K562 (cell line): ENCODE results near the gene SGSH. TPM values are rescaled to one million over a fixed set of nuclear protein-coding genes. Genes with fewer than 3 reads are reported as not detected.

Source experiments
- ATAC-seq: fragments of 200-7000 bp; cut with Tn5 transposase; 3 replicates; pipeline ENCODE4 v1.9.1; 2020; ENCODE audit warnings: moderate library complexity
- BruUV-seq: library from RNA; stranded (reverse); fragments of 400-500 nt; replicated peaks from 2 replicates; lab custom pipeline; 2021; lab: Mats Ljungman, UMichigan
- CTCF ChIA-PET: fragments of 300-600 bp; formaldehyde crosslinking; extraction: SDS; loops from one replicate; lab custom pipeline; 2021; ENCODE audit warnings: low intra/inter-chr PET ratio; lab: Yijun Ruan, JAX
- POLR2A ChIA-PET: fragments of 300-600, 350-650 bp; sonication (Branson Sonifier 250); formaldehyde crosslinking; extraction: SDS; loops from one replicate; lab custom pipeline; 2021; ENCODE audit warnings: antibody characterized with exemption, inconsistent platforms; lab: Yijun Ruan, JAX
- DNase-seq, 4 experiments: peaks; one replicate each; pipeline versions ENCODE4 v3.0.0 to v3.0.0-alpha.2; 2011 to 2018; ENCODE audit warnings: low spot score in 3 of 4, mixed read lengths in 3 of 4; ENCODE audit errors: extremely low read depth in 1 of 4
- FAIRE-seq: peaks from 2 replicates; lab custom pipeline; 2011; peaks lifted over from hg19 to GRCh38; lab: Jason Lieb, UNC
- H2AFZ ChIP-seq: 2 replicates; pipeline ENCODE4 v1.6.0; 2011; ENCODE audit warnings: low read depth, low read length, control low read depth, inconsistent platforms
- H3K27ac ChIP-seq: fragments of 200-600 bp; 3 replicates; pipeline ENCODE4 v1.8.0; 2011; ENCODE audit warnings: low read depth, mild to moderate bottlenecking, control low read depth, inconsistent platforms, low read length, moderate library complexity, mixed read lengths; ENCODE audit errors: extremely low read depth
- H3K27me3 ChIP-seq, 2 experiments: fragments of 300-600 bp in 1 of 2; 2 replicates in 1 of 2; 3 replicates in 1 of 2; pipeline versions ENCODE4 v1.6.0 to v1.8.0; 2011; ENCODE audit warnings: inconsistent platforms in 2 of 2, low read length in 2 of 2, mild to moderate bottlenecking in 1 of 2, mixed read lengths in 1 of 2, moderate library complexity in 1 of 2; ENCODE audit not compliant: control insufficient read depth in 2 of 2, insufficient read depth in 2 of 2
- H3K36me3 ChIP-seq: fragments of 300-600 bp; 3 replicates; pipeline ENCODE4 v1.8.0; 2011; ENCODE audit warnings: mild to moderate bottlenecking, low read length, inconsistent platforms; ENCODE audit not compliant: control insufficient read depth, insufficient read depth
- H3K4me1 ChIP-seq, 2 experiments: fragments of 200-600 bp in 1 of 2; replicated peaks in 1 of 2; 2 replicates in 1 of 2; 3 replicates in 1 of 2; pipeline versions ENCODE4 v1.5.1 to v1.8.0; 2011; ENCODE audit warnings: inconsistent platforms in 2 of 2, low read length in 2 of 2, mild to moderate bottlenecking in 1 of 2, mixed read lengths in 1 of 2, moderate library complexity in 1 of 2; ENCODE audit not compliant: control insufficient read depth in 2 of 2, insufficient read depth in 2 of 2
- H3K4me2 ChIP-seq: 2 replicates; pipeline ENCODE4 v1.6.1; 2011; ENCODE audit warnings: low read length, control low read depth, inconsistent platforms, mixed read lengths; ENCODE audit not compliant: insufficient read depth
- H3K4me3 ChIP-seq: fragments of 200-600 bp; sonication (generic), shearing (Covaris generic); 2 replicates; pipeline ENCODE4 v1.5.1; 2016; ENCODE audit warnings: control low read depth, inconsistent platforms
- H3K79me2 ChIP-seq: fragments of 200-600 bp; 3 replicates; pipeline ENCODE4 v1.8.0; 2011; ENCODE audit warnings: low read length, inconsistent platforms; ENCODE audit not compliant: control insufficient read depth, insufficient read depth
- H3K9ac ChIP-seq, 2 experiments: 2 replicates each; pipeline versions ENCODE4 v1.6.0 to v1.6.1; 2011; ENCODE audit warnings: low read depth in 2 of 2, low read length in 2 of 2, control low read depth in 1 of 2, inconsistent platforms in 1 of 2, mild to moderate bottlenecking in 1 of 2, mixed read lengths in 1 of 2; ENCODE audit not compliant: insufficient read depth in 1 of 2
- H3K9me1 ChIP-seq: one replicate; pipeline ENCODE4 v1.6.0; 2011; ENCODE audit warnings: inconsistent platforms, mild to moderate bottlenecking, low read length, moderate library complexity; ENCODE audit not compliant: control insufficient read depth, insufficient read depth
- H3K9me3 ChIP-seq: replicated peaks from 2 replicates; pipeline ENCODE4 v1.5.1; 2011; ENCODE audit warnings: low read depth, low read length, inconsistent platforms; ENCODE audit not compliant: control insufficient read depth, insufficient read depth
- H4K20me1 ChIP-seq: replicated peaks from 2 replicates; pipeline ENCODE4 v1.6.1; 2011; ENCODE audit warnings: low read length, inconsistent platforms, mixed read lengths; ENCODE audit not compliant: control insufficient read depth, insufficient read depth
- KLF1 ChIP-seq: fragments of 450-650 bp; IDR thresholded peaks from 2 replicates; pipeline ENCODE4 v1.6.1; 2016; ENCODE audit warnings: missing genetic modification characterization, missing compliant biosample characterization
- NFRKB ChIP-seq: fragments of 450-650 bp; IDR thresholded peaks from 2 replicates; pipeline ENCODE4 v1.6.1; 2016; ENCODE audit warnings: low read depth
- RBFOX2 ChIP-seq: fragments of 200-400 bp; formaldehyde crosslinking; IDR thresholded peaks from 2 replicates; pipeline ENCODE4 v1.6.1; 2017; ENCODE audit warnings: low read depth, mild to moderate bottlenecking, low read length, moderate library complexity
- ZEB2 ChIP-seq: fragments of 450-650 bp; IDR thresholded peaks from 2 replicates; pipeline ENCODE4 v1.6.1; 2016
- WGBS: fragments of 100-300 bp; shearing (Covaris generic); methylation state at CpG from one replicate; pipeline ENCODE4 v1.1.6; 2016; ENCODE audit warnings: low coverage, mixed read lengths; ENCODE audit not compliant: insufficient coverage; ENCODE audit errors: missing lambda C conversion rate; 5-methylcytosine and 5-hydroxymethylcytosine counted together
- in situ Hi-C: fragments of 300-500 bp; cut with MboI; formaldehyde crosslinking; loops from 4 replicates; pipeline ENCODE4 v1.15.0; 2018; ENCODE audit warnings: inconsistent platforms, mixed read lengths
- intact Hi-C: fragments of 100-400 bp; cut with micrococcal nuclease; formaldehyde crosslinking; loops from 2 replicates; pipeline ENCODE4 v1.14.2; 2022
- polyA plus RNA-seq, 8 experiments: library from polyadenylated mRNA; depleted of rRNA in 4 of 8; stranded (reverse) in 5 of 8; unstranded in 3 of 8; fragments of >200 nt; fragmentation: Nextera tagmentation in 2 of 8; fragmentation: Illumina TruSeq in 1 of 8; extraction: Ambion mirVana in 2 of 8; extraction: Trizol in 1 of 8; gene quantifications; 2 replicates each; pipeline versions ENCODE4 v1.2.1 to v1.2.3, GENCODE V29; 2011 to 2014; ENCODE audit warnings: inconsistent platforms in 1 of 8, missing spikeins in 1 of 8
- total RNA-seq, 7 experiments: library from RNA; depleted of rRNA in 6 of 7; stranded (reverse); fragments of >200 nt in 6 of 7; fragmentation: Illumina TruSeq in 2 of 7; extraction: Trizol in 2 of 7; gene quantifications; 2 replicates each; pipeline versions ENCODE4 v1.2.1 to v1.2.3, GENCODE V29; 2011 to 2021; ENCODE audit warnings: low replicate concordance in 1 of 7
- TF ChIP-seq, protein P1 (sequence below), 3 experiments: fragments of 200-800 bp in 1 of 3; sonication (Bioruptor generic) in 1 of 3; sonication (generic) in 1 of 3; formaldehyde crosslinking in 1 of 3; IDR thresholded peaks; 2 replicates each; pipeline versions ENCODE4 v1.6.1 to v1.8.0; 2016 to 2022; ENCODE audit warnings: mild to moderate bottlenecking in 2 of 3, missing compliant biosample characterization in 2 of 3, missing genetic modification characterization in 2 of 3, missing genetic modification reagents in 1 of 3

Gene SGSH
- total and polyA plus RNA-seq, 9 of the 15 experiments (the other 6 are each of a cell fraction or from before 2014, with no cell fraction given): 0.25 to 15.7 (median 4.9) TPM

DNA sequence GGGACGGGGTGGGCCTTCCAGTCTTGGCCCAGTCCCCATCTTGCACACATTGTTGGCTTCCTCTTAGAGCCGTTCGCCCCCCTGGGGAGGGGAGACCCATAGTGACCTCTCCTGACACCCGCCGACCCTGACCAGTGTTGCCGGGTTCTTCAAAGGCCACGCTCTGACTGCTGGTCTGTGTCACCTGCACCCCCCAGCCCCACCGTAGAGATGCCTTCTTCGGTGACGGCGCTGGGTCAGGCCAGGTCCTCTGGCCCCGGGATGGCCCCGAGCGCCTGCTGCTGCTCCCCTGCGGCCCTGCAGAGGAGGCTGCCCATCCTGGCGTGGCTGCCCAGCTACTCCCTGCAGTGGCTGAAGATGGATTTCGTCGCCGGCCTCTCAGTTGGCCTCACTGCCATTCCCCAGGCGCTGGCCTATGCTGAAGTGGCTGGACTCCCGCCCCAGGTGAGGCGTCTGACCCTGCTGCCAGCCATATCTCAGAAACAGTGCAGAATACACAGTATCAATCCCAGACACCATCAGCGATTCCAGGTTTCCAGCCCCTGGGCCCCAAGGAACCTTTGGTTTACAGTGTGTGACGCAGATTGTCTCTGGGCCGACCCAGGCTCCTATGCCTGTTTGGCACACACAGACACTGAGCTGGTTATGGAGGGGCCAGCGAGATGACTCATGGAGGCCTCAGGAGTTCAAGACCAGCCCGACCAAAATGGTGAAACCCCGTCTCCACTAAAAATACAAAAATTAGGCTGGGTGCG lies 1.4 kb upstream of the SGSH start:
- FAIRE-seq: no peak

DNA sequence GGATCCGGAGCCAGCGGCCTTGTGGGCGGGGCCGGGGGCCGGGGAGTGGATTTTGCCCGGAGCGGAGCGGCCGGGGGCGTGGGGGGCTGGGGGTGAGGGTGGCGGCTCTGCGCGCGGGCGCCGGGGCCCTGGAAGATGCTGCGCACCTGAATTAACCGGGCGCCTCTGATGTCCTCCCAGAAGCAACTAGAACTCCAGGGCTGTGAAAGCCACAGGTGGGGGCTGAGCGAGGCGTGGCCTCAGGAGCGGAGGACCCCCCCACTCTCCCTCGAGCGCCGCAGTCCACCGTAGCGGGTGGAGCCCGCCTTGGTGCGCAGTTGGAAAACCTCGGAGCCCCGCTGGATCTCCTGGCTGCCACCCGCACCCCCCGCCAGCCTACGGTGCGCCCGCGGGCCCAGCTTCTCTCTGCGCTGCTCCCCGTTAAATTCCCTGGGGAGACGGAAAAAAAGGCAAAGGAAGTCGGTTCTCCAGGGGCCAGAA lies 643 bp upstream of the SGSH start:
- FAIRE-seq (no peak), DNase-seq (peak in 1 of 4 experiments; percentile 20), ATAC-seq (peak; percentile 6)
- WGBS: 64% methylated on average over 15 of the region's 41 CpGs
- in situ Hi-C loops (no loop called here), intact Hi-C loops (no loop called here)
- TF ChIP-seq KLF1 (tag): no peak
- TF ChIP-seq, protein P1, sequence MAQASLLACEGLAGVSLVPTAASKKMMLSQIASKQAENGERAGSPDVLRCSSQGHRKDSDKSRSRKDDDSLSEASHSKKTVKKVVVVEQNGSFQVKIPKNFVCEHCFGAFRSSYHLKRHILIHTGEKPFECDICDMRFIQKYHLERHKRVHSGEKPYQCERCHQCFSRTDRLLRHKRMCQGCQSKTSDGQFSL (CRISPR knock-in tag; IDR thresholded peaks at IDR 0.05): peak; percentile 38; the same call in 1 of the 2 replicates
- TF ChIP-seq, protein P1 (tag; IDR thresholded peaks at IDR 0.05): peak in 1 of 2 experiments; percentile 57; a peak in 1 of 4 replicates
- TF ChIP-seq ZEB2: no peak
- no peak overlapping the region for H3K4me2 ChIP-seq
- peaks cover 3% of the 10 kb centered on the region; the same call in 1 of the 3 replicates for H3K79me2 ChIP-seq
- H2AFZ ChIP-seq: peak overlapping the region; percentile 83; the same call in 1 of the 2 replicates
- no peaks in the 10 kb centered on the region for H3K27me3 ChIP-seq
- no TSS peak for BruUV-seq
- no peaks in the 10 kb centered on the region for H3K9me1 ChIP-seq
- H3K9me3 ChIP-seq: no peaks in the 10 kb centered on the region
- ChIA-PET CTCF (no interaction called here), POLR2A (no interaction called here)
- peak overlapping the region; percentile 51 for H3K4me3 ChIP-seq
- no peak overlapping the region for H3K27ac ChIP-seq
- 0 out of 2 replicates have a peak, but pooled peaks cover 7% of the 10 kb centered on the region for H4K20me1 ChIP-seq
- H3K36me3 ChIP-seq: peaks cover 17% of the 10 kb centered on the region; the same call in 1 of the 3 replicates
- H3K4me1 ChIP-seq: peaks cover 9 to 48% of the 10 kb centered on the region in 2 experiments; a peak in 4 of 5 replicates
- peak overlapping the region in 1 of 2 experiments; percentile 96; a peak in 3 of 4 replicates for H3K9ac ChIP-seq

More for the DNA sequence above, 1.4 kb upstream of the SGSH start:
- POLR2A ChIA-PET: no interaction called here
- Histone ChIP-seq H3K9ac (no peak overlapping the region), H3K27me3 (no peaks in the 10 kb centered on the region), H3K9me1 (no peaks in the 10 kb centered on the region), H3K4me2 (no peak overlapping the region), H4K20me1 (0 out of 2 replicates have a peak, but pooled peaks cover 7% of the 10 kb centered on the region), H3K4me1 (peaks cover 9 to 48% of the 10 kb centered on the region in 2 experiments; a peak in 4 of 5 replicates), H3K27ac (no peak overlapping the region), H3K79me2 (peaks cover 3% of the 10 kb centered on the region; the same call in 1 of the 3 replicates), H3K36me3 (peaks cover 13% of the 10 kb centered on the region; the same call in 1 of the 3 replicates), H3K4me3 (no peak overlapping the region), H2AFZ (no peak overlapping the region), H3K9me3 (no peaks in the 10 kb centered on the region)
- no peak for ATAC-seq
- intact Hi-C loops (no loop called here), in situ Hi-C loops (no loop called here)
- DNase-seq: no peak
- CTCF ChIA-PET: no interaction called here
- BruUV-seq: no TSS peak
- 83% methylated on average over 25 of the region's 29 CpGs for WGBS
- TF ChIP-seq RBFOX2 (0 out of 2 replicates have a peak, but pooled peaks have one; percentile 11), NFRKB (no peak)
- TF ChIP-seq, all 486 proteins: peak for 1
